ENCODE measurements around the gene KPNA1. TPM values are rescaled to one million over a fixed set of nuclear protein-coding genes. Genes with fewer than 3 reads are reported as not detected.

Gene KPNA1
- total and polyA plus RNA-seq, 3 donors from 2014 or later, result 48.1 to 88.2 (median 64.0) TPM

- no peaks in the 10 kb centered on the region for H3K36me3 ChIP-seq (ENCODE audit: low read depth, missing control alignments)
- DNase-seq, result no peak
- WGBS, 2 donors, result 77 to 80% methylated on average over 4 of the region's 4 CpGs
- H3K27ac ChIP-seq, result peak overlapping the region in 1 of 2 donors; percentile 14
- intact Hi-C loops (cut with DNase I; ENCODE audit: low total_unique reads), result no loop called here
- H3K4me1 ChIP-seq, result peaks cover 7% of the 10 kb centered on the region
- TF ChIP-seq, protein P1, sequence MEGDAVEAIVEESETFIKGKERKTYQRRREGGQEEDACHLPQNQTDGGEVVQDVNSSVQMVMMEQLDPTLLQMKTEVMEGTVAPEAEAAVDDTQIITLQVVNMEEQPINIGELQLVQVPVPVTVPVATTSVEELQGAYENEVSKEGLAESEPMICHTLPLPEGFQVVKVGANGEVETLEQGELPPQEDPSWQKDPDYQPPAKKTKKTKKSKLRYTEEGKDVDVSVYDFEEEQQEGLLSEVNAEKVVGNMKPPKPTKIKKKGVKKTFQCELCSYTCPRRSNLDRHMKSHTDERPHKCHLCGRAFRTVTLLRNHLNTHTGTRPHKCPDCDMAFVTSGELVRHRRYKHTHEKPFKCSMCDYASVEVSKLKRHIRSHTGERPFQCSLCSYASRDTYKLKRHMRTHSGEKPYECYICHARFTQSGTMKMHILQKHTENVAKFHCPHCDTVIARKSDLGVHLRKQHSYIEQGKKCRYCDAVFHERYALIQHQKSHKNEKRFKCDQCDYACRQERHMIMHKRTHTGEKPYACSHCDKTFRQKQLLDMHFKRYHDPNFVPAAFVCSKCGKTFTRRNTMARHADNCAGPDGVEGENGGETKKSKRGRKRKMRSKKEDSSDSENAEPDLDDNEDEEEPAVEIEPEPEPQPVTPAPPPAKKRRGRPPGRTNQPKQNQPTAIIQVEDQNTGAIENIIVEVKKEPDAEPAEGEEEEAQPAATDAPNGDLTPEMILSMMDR (IDR thresholded peaks at IDR 0.05), result no peak
- no peak for TF ChIP-seq POLR2A (IDR thresholded peaks at IDR 0.05)
- no peaks in the 10 kb centered on the region for H3K9me3 ChIP-seq
- no peaks in the 10 kb centered on the region for H3K27me3 ChIP-seq
- H3K4me3 ChIP-seq, result no peak overlapping the region
Measured at GRCh38 chr3:122389892-122390291, 124.8 kb downstream of the KPNA1 start.

- intact Hi-C loops (cut with DNase I; ENCODE audit: low total_unique reads), result no loop called here
- TF ChIP-seq, protein P1 (IDR thresholded peaks at IDR 0.05), result no peak
- no peak for TF ChIP-seq POLR2A (IDR thresholded peaks at IDR 0.05)
- no peak overlapping the region for H3K27ac ChIP-seq
- DNase-seq, result no peak
- H3K9me3 ChIP-seq, result no peaks in the 10 kb centered on the region
- H3K4me1 ChIP-seq, result peaks cover 7% of the 10 kb centered on the region
- no peaks in the 10 kb centered on the region for H3K36me3 ChIP-seq (ENCODE audit: low read depth, missing control alignments)
- H3K4me3 ChIP-seq, result no peak overlapping the region
- H3K27me3 ChIP-seq, result no peaks in the 10 kb centered on the region
Measured at GRCh38 chr3:122389197-122389596, 125.5 kb downstream of the KPNA1 start.

DNA sequence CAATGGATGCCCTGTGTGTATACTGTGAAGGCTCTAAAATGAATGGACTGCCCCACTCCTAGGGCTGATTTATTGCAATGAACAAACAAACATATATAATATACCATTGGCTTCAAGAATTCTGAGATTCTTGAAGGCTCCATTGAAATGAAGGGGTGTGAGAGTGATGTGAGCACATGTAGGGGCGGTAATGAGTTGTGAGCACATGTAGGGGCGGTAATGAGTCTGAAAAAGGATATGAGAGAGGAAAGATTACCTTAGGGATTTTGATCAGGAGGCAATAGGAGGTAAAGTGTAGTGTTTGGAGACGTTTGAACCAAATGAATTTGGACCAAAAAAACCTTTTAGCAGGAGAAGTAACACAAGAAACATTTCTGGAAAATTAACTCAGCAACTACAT, 127.0 kb downstream of the KPNA1 start:
- no peak for DNase-seq
- H3K9me3 ChIP-seq, result no peaks in the 10 kb centered on the region
- H3K4me1 ChIP-seq, result peaks cover under 1% of the 10 kb centered on the region
- no peak overlapping the region for H3K4me3 ChIP-seq
- H3K36me3 ChIP-seq (ENCODE audit: low read depth, missing control alignments), result no peaks in the 10 kb centered on the region
- no peak overlapping the region for H3K27ac ChIP-seq
- H3K27me3 ChIP-seq, result no peaks in the 10 kb centered on the region
- no peak for TF ChIP-seq POLR2A (IDR thresholded peaks at IDR 0.05)
- TF ChIP-seq, protein P1 (IDR thresholded peaks at IDR 0.05), result no peak
- intact Hi-C loops (cut with DNase I; ENCODE audit: low total_unique reads), result no loop called here
- WGBS, 2 donors, result 88 to 89% methylated on average over 3 of the region's 3 CpGs

- WGBS, 2 donors, result 1 to 2% methylated on average over 16 to 47 of the region's 52 CpGs
- intact Hi-C loops (cut with DNase I; ENCODE audit: low total_unique reads), result no loop called here
Measured at GRCh38 chr3:122383771-122384697, 130.7 kb downstream of the KPNA1 start, which contains the start of gene FAM162A. FAM162A (plus strand) TSS chr3:122384182; CDS start chr3:122384266, 84 bp downstream.

More at GRCh38 chr3:122383771-122384697, 130.7 kb downstream of the KPNA1 start, which contains the start of gene FAM162A:
- H3K27me3 ChIP-seq, result no peaks in the 10 kb centered on the region
- no peaks in the 10 kb centered on the region for H3K36me3 ChIP-seq (ENCODE audit: low read depth, missing control alignments)
- H3K27ac ChIP-seq, result peak within 1 kb of the TSS; percentile 86
- no peaks in the 10 kb centered on the region for H3K4me1 ChIP-seq
- H3K9me3 ChIP-seq, result no peaks in the 10 kb centered on the region
- TF ChIP-seq, protein P1 (IDR thresholded peaks at IDR 0.05), result peak; percentile 37 to 70 (median 49)
- peak; percentile 42 for TF ChIP-seq POLR2A (IDR thresholded peaks at IDR 0.05)
- peak; percentile 96 for DNase-seq
- H3K4me3 ChIP-seq, result peak within 1 kb of the TSS; percentile 80 to 91
